Activated CD8-positive, alpha-beta T cell treated with anti-CD3 and anti-CD28 coated beads for 36 hours (primary cell): ENCODE measurements around the gene COX7A1. TPM values are rescaled to one million over a fixed set of nuclear protein-coding genes. Genes with fewer than 3 reads are reported as not detected.

Experiments
- ATAC-seq: fragments of 200-7000 bp; cut with Tn5 transposase; one replicate; pipeline ENCODE4 v1.10.0; 2021; ENCODE audit warnings: mild to moderate bottlenecking, moderate library complexity
- CTCF ChIA-PET: fragments of 350-600 bp; sonication (Branson Sonifier 250); formaldehyde crosslinking; loops from one replicate; lab custom pipeline; 2021; ENCODE audit warnings: antibody characterized with exemption; lab: Charles Lee
- POLR2A ChIA-PET: fragments of 350-600 bp; sonication (Branson Sonifier 250); formaldehyde crosslinking; loops from one replicate; lab custom pipeline; 2021; ENCODE audit warnings: antibody characterized with exemption; lab: Charles Lee
- DNase-seq: peaks from one replicate; pipeline ENCODE4 v3.0.0-alpha.2; 2020
- H3K27ac Mint-ChIP-seq: one replicate; pipeline ENCODE4 v1.8.0; 2021; ENCODE audit warnings: mild to moderate bottlenecking, mixed read lengths
- H3K27me3 Mint-ChIP-seq: one replicate; pipeline ENCODE4 v1.8.0; 2021; ENCODE audit warnings: mixed read lengths
- H3K36me3 Mint-ChIP-seq: one replicate; pipeline ENCODE4 v1.8.0; 2021; ENCODE audit warnings: low read depth, mixed read lengths
- H3K4me1 Mint-ChIP-seq: one replicate; pipeline ENCODE4 v1.8.0; 2021; ENCODE audit warnings: low read depth, mixed read lengths
- H3K4me3 Mint-ChIP-seq: one replicate; pipeline ENCODE4 v1.8.0; 2021; ENCODE audit warnings: mild to moderate bottlenecking, moderate library complexity, mixed read lengths
- H3K9me3 Mint-ChIP-seq: one replicate; pipeline ENCODE4 v1.8.0; 2021; ENCODE audit warnings: mixed read lengths
- intact Hi-C: fragments of 100-400 bp; cut with micrococcal nuclease; formaldehyde crosslinking; loops from one replicate; pipeline ENCODE4 v1.10.0; 2022
- total RNA-seq, 2 experiments: library from RNA; stranded (reverse); gene quantifications; one replicate each; pipeline ENCODE4 v1.2.3, GENCODE V29; 2021
- TF ChIP-seq, protein P1 (sequence below): fragments of 200-600 bp; IDR thresholded peaks from one replicate; pipeline ENCODE4 v1.8.0; 2022; ENCODE audit warnings: antibody characterized with exemption, mild to moderate bottlenecking

COX7A1 gene
- total RNA-seq, 2 experiments from 2014 or later, result not detected

DNA sequence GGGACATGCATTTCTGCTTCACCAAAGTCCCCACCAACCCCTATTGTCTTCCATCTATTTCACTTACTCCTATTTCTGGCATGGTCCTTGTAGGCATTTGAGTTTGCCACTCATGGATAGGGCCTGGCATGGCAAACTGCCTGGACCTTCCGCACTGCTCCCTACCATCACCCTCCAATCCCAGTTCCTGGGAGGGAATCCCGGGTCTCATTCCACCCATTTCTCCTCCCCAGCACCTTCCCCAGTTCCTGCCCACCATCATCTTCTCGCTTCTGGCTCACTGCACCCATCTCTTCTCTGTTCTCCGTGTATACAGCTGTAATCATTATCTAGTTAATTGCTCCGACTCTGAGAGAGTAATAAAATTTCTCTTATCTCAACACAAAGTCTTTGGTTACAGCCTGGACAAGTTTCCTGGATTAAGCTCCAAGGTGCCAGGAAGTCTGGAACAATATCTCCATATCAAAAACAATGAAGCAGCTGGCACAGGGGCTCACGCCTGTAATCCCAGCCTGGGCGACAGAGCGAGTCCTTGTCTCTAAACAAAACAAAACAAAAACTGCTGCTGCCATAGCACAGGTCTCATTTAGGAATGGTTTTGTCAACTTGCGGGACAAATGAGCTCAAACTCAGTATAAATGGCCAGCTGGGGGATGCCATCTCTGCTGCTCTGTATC is 17.0 kb upstream of the COX7A1 start:
- no peak overlapping the region for H3K27ac Mint-ChIP-seq
- H3K4me1 Mint-ChIP-seq, result peaks cover 4% of the 10 kb centered on the region
- no peaks in the 10 kb centered on the region for H3K27me3 Mint-ChIP-seq
- H3K4me3 Mint-ChIP-seq, result no peak overlapping the region
- POLR2A ChIA-PET, result interaction anchor here (0.8 to 1.1 kb wide), 2 partner anchors 40 to 42 kb away, joined by 3 to 4 read pairs; no protein-coding TSS in a partner anchor
- DNase-seq, result no peak
- CTCF ChIA-PET, result interaction anchor here (0.8 to 9.5 kb wide), 11 partner anchors 10 to 222 kb away, joined by 3 to 139 read pairs (median 5); partner anchors contain the start of genes COX7A1 and TBCB
- no peaks in the 10 kb centered on the region for H3K9me3 Mint-ChIP-seq
- no peak for ATAC-seq
- no peaks in the 10 kb centered on the region for H3K36me3 Mint-ChIP-seq
- intact Hi-C loops, result no loop called here
- TF ChIP-seq, protein P1, sequence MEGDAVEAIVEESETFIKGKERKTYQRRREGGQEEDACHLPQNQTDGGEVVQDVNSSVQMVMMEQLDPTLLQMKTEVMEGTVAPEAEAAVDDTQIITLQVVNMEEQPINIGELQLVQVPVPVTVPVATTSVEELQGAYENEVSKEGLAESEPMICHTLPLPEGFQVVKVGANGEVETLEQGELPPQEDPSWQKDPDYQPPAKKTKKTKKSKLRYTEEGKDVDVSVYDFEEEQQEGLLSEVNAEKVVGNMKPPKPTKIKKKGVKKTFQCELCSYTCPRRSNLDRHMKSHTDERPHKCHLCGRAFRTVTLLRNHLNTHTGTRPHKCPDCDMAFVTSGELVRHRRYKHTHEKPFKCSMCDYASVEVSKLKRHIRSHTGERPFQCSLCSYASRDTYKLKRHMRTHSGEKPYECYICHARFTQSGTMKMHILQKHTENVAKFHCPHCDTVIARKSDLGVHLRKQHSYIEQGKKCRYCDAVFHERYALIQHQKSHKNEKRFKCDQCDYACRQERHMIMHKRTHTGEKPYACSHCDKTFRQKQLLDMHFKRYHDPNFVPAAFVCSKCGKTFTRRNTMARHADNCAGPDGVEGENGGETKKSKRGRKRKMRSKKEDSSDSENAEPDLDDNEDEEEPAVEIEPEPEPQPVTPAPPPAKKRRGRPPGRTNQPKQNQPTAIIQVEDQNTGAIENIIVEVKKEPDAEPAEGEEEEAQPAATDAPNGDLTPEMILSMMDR, result no peak

DNA sequence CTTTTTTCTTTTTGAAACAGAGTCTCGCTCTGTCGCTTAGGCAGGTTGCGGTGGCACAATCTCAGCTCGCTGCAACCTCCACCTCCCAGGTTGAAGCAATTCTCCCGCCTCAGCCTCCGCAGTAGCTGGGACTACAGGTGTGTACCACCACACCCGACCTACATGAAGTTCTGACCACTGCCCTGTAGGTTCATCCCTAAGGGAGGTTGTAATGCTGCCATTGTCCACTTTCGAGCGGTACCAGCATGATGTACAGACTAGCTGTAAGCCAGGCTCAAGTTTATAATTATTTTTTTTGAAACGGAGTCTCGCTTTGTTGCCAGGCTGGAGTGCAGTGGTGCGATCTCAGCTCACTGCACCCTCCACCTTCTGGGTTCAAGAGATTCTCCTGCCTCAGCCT is 11.6 kb upstream of the COX7A1 start:
- TF ChIP-seq, protein P1, result no peak
- CTCF ChIA-PET, result interaction anchor here (1.0 to 3.3 kb wide), 3 partner anchors 30 to 103 kb away, joined by 3 to 17 read pairs (median 3); no protein-coding TSS in a partner anchor
- no peak overlapping the region for H3K27ac Mint-ChIP-seq
- no peak for DNase-seq
- H3K4me3 Mint-ChIP-seq, result no peak overlapping the region
- ATAC-seq, result no peak
- H3K36me3 Mint-ChIP-seq, result peaks cover 2% of the 10 kb centered on the region
- POLR2A ChIA-PET, result no interaction called here
- no peaks in the 10 kb centered on the region for H3K4me1 Mint-ChIP-seq
- H3K9me3 Mint-ChIP-seq, result no peaks in the 10 kb centered on the region
- H3K27me3 Mint-ChIP-seq, result no peaks in the 10 kb centered on the region
- intact Hi-C loops, result no loop called here

DNA sequence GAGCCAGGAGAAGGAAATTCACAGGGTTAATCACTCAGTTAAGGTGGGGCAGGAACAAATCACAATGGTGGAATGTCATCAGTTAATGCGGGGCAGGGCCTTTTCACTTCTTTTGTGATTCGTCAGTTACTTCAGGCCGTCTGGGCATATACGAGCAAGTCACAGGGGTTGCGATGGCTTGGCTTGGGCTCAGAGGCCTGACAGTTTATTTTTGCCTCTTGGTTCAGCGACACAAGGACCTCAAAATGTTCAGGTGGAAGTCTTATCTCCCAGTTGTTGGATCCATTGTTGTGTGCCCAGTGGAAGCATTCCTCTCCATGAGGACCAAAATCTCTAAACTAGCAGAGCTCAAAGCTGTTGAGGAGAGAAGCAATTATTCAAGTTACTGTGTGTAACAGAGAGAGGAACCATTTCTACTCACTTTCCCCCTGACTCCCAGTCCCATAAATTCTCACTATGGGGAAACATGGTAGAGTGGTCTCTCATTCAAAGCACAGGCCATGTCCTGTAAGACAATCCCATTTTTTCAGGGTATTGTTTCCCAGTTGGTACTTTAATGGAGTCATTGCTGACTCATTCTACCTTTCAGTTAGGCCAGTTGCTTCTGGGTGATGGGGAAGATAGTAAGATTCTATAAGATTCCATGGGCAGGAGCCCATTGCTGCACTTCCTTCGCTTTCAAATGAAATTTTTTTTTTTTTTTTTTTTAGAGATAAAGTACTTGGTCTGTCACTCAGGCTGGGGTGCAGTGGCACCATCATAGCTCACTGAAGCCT is 8.8 kb upstream of the COX7A1 start:
- H3K4me1 Mint-ChIP-seq, result no peaks in the 10 kb centered on the region
- H3K9me3 Mint-ChIP-seq, result no peaks in the 10 kb centered on the region
- ATAC-seq (no peak), DNase-seq (no peak)
- POLR2A ChIA-PET, result no interaction called here
- H3K27ac Mint-ChIP-seq, result no peak overlapping the region
- no peak overlapping the region for H3K4me3 Mint-ChIP-seq
- H3K36me3 Mint-ChIP-seq, result peaks cover 2% of the 10 kb centered on the region
- TF ChIP-seq, protein P1, result no peak
- no peaks in the 10 kb centered on the region for H3K27me3 Mint-ChIP-seq
- CTCF ChIA-PET, result no interaction called here
- intact Hi-C loops, result no loop called here

DNA sequence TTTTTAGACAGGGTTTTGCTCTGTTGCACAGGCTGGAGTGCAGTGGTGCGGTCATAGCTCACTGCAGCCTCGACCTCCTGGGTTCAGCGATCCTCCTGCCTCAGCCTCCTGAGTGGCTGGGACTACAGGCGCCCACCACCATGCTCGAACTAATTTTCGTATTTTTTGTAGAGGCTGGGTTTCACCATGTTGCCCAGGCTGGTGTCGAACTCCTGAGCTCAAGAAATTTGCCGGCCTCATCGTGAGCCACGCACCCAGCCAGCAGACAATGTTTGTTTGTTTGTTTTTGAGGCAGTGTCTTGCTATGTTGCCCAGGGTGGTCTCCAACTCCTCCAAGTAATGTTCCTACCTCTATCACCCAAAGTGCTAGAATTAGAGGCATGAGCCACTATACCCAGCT is 879 bp upstream of the COX7A1 start:
- TF ChIP-seq, protein P1, result no peak
- Mint-ChIP-seq H3K27ac (no peak overlapping the region), H3K36me3 (peaks cover 18% of the 10 kb centered on the region), H3K4me1 (no peaks in the 10 kb centered on the region), H3K4me3 (no peak overlapping the region), H3K9me3 (no peaks in the 10 kb centered on the region), H3K27me3 (no peaks in the 10 kb centered on the region)
- DNase-seq, result no peak
- CTCF ChIA-PET, result interaction anchor here (2.2 to 2.3 kb wide), 2 partner anchors 16 to 26 kb away, joined by 9 to 12 read pairs; no protein-coding TSS in a partner anchor
- intact Hi-C loops, result no loop called here
- POLR2A ChIA-PET, result interaction anchor here (0.9 to 1.0 kb wide), 2 partner anchors 9 to 23 kb away, joined by 3 read pairs; no protein-coding TSS in a partner anchor
- ATAC-seq, result no peak

DNA sequence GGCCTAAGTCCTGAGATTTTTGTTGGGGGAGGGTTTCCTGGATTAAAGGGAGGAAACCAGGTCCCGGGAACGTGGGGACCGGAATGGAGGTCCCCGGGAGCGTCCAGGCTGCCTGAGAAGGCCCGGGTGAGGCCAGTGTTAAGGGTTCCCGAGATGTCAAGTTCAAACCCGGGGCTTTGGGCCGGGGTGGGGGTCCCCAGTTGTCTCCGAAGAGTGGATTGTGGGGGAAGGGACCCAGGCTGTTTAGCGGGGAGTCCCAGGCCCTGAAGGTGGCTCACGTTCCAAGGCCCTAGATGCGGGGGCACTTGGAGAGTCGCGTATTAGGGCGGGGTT is 262 bp downstream of the COX7A1 start:
- DNase-seq (no peak), ATAC-seq (no peak)
- intact Hi-C loops, result no loop called here
- Mint-ChIP-seq H3K9me3 (no peaks in the 10 kb centered on the region), H3K4me3 (no peak overlapping the region), H3K36me3 (peaks cover 23% of the 10 kb centered on the region), H3K27ac (no peak overlapping the region), H3K4me1 (no peaks in the 10 kb centered on the region), H3K27me3 (no peaks in the 10 kb centered on the region)
- POLR2A ChIA-PET, result no interaction called here
- TF ChIP-seq, protein P1, result no peak
- CTCF ChIA-PET, result no interaction called here
